H4 (cell line): ENCODE results near the gene CACNA1D. TPM values are rescaled to one million over a fixed set of nuclear protein-coding genes. Genes with fewer than 3 reads are reported as not detected.

Experiments
- DNase-seq: peaks from one replicate; pipeline ENCODE4 v3.0.0-alpha.2; 2015; ENCODE audit warnings: low spot score
- total RNA-seq: library from RNA; depleted of rRNA; stranded (reverse); fragments of >200 nt; shearing (Covaris generic); gene quantifications from 2 replicates; pipeline ENCODE4 v1.2.3, GENCODE V29; 2014

The CACNA1D gene
- total RNA-seq, 1 experiment from 2014 or later = 1.4 TPM

DNA sequence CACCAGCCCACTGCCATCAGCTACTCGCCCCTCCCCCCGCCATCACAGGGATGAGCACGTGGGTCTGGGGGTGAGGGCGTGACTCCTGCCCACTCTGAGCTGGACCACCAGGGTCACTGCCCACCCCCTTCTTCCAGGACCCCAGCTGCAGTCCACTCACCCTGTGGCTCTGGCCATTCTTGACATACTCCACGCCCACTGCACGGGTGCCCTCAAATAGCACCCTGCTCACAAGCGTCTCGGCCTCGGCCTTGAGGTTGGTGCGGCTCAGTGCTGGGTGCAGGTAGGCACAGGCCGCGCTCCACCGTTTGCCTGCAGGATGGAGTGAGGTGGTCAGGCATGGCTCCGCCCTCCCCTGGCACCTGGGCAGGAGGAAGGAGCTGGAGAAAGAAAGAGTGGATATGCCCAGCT is 327.9 kb downstream of the CACNA1D start:
- DNase-seq = no peak

DNA sequence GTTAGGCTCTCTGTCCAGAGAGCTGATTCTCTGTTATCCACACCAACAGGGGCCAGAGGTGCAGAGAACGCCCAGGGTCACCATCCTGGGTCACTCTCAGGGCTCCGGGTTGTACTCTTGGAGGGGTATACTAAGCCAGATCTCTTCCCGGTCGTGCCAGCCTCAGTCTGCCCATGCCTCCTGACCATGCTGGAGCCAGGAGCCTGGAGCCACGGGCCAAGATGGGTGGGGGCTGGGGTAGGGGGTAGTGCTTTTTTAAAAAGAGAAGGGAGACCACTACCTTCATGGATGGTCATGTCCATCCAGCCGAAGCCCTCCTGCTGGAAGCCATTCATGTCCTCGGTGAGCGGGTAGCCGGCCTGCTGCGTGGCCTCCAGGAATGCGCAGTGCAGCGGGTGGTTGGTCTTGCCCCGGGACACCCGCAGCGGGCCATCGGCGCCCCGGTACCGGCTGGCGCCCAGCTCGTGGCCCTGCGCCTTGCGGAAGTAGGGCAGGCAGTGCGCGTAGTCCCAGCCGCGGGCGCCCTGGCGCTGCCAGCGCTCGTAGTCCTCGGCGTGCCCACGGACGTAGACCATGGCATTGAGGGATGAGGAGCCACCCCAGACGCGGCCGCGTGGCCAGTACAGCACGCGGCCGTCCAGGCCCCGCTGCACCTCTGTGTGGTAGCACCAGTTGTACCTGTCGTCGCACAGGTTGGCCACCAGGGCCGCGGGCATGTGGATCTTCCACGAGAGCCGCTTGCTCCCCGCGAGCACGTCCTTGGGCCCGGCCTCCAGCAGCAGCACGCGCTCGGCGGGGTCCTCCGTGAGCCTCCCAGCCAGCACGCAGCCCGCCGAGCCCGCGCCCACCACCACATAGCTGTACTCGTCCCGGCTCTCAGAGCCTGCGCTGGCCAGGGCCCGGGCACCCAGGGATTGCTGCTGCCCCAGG is 328.9 kb downstream of the CACNA1D start:
- no peak for DNase-seq

DNA sequence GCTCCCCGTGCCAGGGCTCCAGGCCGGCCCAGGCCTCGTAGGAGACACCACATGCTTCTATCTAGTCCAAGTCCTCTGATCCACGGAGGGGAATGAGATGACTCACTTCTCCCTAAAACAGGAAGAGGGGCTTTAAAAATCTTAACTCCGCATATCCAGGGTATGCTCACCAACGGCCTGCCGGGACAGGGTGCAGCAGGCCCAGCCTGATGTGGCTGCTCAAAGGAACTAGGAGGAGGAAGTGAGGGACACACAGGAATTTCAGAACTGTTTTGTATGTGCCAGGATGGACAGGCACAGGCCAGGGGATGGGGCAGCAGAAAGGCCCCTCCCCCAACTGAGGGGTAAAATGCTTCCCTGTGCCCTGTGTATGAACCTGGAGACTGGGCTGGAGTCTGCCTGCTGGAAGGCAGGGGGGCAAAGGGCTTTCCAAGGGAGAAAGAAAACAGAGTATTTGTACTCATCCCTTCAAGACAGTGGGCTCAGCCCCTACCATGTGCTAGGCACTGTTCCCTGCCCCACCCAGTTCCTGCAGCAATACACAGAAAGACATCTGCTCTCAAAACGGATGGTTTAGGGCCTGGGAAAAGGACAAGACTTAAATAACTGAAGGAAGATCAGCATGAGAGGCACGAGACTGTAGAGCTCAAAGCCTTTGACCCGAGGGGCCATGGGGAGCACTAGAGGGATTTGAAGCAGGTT is 329.7 kb downstream of the CACNA1D start:
- no peak for DNase-seq

DNA sequence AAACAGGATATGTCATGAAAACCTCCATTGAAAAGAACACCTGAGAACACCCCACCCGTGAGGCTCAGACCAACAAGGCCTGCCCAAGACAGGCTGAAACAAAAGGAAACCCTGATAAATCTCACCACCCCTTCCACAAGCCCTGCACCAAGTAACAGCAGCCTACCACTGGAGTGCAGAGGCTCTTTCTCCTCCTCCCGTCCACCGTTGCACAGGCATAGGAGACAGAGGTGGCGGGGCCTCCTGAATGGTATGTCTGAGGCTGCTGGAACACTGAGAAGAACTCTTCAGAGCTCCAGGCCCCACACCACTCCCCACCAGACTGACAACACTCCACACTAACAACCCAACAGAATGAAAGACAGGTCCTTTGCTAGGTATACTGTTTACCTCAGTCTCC is 330.4 kb downstream of the CACNA1D start:
- no peak for DNase-seq

DNA sequence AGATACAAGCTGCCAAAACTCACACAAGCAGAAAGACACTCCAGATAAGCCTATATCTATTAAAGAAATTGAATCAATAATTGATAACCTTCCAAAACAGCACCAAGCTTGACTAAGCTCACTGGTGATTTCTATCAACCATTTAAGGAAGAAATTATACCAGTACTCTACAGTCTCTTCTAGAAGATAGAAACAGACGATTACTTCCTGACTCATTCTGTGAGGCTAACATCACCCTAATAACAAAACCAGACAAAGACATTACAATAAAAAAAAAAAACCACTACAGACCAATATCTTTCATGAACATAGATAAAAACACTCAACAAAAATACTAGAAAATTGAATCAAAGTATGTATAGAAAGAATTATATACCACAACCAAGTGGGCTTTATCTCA is 331.6 kb downstream of the CACNA1D start:
- no peak for DNase-seq

DNA sequence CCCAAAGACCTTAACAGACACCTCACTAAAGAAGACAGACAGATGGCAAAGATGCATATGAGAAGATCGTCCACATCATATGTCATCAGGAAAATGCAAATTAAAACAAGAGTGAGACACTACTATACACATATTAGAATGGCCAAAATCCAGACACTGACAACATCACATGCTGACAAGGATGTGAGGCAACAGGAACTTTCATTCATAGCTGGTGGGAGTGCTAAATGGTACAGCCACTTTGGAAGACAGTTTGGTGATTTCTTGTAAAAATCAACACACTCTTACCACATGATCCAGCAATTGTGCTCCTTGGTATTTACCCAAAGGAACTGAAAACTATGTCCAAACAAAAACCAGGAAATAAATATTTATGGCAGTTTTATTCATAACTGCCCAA is 334.2 kb downstream of the CACNA1D start:
- DNase-seq = no peak

DNA sequence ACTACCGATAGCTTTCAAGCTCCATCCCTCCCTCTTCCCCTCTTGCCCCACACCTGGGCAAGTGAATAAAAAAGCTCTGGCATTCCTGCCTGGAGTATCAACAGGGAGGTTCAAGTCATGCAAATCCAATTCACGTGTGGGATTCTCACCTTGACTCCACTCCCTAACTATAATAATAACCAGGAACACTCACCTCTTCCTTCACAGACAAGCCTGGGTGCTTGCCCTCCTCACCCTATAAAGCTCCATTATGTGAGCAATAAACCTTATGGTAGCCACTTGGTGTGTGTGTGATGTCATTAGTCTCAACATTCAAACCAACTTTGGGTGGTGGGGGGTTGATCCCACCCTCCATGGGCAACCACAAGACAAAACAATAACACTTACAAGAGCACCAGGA is 335.2 kb downstream of the CACNA1D start:
- DNase-seq = no peak

DNA sequence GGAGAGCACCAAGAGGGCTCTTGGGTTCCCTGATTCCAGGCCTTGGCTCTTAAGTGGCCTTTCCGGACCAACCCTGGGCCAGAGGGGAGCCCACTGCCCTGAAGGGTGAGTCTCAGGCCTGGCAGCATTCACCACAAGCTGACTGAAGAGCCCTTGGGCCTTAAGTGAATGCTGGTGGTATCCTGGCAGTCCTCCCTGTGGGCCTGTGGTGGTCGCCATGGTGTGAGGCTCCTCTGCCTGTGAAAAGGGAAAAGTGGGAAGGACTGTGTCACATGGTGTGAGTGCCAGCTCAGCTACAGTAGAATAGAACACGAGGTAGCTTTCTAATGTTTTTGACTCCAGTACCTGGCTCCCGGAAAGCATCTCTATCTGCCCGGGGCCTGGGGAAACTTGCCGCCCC is 336.5 kb downstream of the CACNA1D start:
- no peak for DNase-seq

DNA sequence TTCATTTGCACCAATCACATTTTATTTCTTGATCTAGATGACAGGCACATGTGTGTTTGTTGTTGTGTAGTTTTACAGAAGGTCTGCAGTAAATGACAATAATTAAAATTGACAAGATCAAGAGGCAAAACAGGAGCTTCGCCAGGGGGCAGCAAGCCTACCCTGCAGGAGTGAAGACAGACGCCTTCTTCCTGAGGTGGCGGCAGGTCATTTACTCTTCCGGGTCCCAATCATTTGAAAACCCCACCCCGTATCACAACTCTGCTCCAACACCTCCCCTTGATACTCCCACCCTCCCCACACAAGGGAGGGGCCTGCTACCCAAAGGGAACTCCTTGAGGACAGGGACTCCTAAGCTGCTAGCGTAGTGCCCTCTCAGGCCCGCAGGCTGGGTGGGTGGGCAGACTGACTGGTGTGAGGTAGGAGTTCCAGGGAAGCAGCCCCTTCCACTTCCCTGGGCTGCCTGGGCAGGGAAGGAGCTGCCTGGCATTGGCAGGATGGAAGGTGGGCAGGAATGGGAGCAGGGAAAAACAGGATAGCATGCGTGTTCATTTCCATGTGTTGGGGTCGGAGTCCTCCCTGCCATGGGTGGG is 338.7 kb downstream of the CACNA1D start:
- no peak for DNase-seq

DNA sequence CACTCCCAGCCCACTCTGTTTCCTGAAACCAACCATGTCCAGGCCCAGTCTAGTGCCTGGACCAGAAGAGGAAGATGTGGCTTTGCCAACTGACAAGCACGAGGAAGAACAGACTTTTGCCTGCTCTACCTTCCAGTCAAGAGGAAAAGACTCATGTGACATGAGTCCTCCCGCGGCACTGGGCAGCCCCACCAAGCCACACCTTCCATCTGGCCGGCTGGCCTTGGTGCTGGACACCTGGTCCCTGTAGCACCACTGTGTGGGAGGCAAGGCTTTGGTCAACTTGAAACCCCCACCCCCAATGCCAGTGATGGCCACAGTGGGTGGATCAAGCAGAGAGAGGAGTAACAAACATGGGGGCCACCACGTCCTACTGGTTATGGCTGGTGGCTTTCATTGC is 339.3 kb downstream of the CACNA1D start:
- no peak for DNase-seq

DNA sequence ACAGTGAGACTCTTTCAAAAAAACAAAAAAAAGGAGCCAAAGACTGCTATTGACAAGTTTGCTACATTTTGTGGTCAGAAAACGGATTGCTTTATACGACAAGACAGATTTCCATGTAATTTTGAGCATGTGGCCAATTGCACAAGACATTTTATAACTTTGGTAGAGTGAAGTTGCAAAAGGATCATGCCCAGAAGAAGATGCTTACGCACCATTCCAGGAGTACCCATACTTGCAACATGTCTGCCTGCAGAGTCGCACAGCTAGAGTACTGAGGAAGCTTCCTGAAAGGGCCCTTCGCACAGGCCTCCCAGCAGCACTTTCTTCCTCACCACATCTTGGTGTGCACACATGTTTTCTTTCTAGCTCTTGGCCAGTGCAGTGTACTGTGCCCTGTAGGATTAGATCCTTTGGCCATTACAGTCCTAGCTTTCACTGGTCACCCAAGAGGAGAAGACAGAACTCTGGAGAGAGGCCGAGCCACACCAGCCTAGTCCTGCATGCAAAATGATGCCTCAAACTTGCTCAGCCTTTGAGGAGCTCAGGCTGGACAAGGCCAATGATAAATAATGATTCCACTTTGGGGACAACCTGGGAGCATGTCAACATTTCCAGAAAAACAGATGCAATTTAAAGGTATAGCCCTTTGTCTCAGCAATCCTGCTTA is 340.2 kb downstream of the CACNA1D start:
- no peak for DNase-seq

DNA sequence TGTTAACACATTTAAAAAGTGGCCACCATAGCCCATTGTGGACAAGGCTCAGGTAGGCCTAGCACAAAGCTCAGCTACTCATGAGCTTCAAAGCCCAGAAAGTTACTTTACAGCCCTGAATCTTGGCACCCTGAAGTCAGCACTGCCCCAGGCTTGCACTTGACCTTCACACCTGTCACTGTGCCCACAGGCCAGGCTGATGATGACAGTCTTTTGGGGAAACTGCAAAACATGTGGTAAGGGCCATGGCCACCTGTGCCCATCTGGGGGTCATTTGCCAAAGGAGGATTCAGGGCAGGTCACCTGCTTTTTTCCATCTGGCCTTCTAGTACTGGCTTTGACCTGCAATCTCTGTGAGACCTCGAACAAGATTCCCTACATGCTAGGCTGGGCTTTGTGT is 340.8 kb downstream of the CACNA1D start:
- no peak for DNase-seq

DNA sequence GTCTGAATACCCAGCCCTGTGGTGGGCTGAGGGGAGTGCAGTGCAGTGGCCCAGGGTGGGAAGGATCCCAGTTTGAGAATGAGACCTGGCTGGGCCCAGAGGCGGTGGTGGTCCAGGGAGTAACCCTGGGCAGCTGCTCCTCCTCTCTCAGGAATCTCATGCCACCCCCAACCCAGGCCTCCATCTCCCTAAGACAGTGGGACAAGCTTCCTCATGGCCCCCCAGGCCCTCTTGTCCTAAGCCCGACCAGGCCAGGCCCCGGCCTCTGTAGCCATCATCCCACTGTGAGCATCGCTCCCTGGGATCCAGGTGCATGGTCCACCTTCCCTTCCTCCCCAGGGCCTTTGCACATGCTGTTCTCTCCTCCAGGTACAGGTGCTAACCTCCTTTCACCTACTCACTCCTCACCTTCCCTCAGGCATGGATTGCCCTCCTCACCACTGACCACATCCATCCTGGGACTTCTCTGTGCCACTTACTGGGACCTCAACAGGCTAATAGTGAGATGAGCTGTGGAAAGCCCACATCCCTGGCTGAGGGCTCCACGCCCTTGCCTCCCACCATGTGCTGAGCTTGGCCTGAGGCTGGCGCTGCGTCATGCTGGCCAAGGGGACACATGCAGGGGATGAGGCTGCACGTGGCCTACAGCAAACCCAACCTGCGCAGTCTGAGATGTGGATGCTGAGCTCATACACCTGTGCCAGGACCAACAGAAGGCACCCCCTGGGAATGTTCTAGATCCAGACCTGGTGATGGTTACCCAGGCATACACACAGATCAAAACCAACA is 341.9 kb downstream of the CACNA1D start:
- DNase-seq = no peak

DNA sequence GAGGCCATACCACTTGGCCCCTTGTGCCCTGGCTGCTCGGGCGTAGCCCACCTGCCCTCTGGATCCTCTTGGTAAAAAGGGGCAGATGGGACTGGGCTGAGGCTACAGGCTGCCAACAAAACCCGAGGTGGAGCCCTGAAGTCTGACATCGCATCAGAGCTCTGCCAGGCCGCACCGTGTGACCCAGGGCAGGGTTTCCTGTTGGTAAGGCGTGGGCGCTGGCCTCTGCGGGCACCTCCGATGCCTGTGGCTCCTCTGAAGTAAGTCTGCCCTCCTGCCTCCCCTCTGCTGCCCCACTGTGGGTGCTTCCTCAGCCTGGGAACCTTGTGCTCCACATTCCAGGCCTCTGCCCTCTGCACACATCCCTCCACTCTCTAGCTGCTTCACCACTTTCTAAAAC is 342.9 kb downstream of the CACNA1D start:
- DNase-seq = no peak

DNA sequence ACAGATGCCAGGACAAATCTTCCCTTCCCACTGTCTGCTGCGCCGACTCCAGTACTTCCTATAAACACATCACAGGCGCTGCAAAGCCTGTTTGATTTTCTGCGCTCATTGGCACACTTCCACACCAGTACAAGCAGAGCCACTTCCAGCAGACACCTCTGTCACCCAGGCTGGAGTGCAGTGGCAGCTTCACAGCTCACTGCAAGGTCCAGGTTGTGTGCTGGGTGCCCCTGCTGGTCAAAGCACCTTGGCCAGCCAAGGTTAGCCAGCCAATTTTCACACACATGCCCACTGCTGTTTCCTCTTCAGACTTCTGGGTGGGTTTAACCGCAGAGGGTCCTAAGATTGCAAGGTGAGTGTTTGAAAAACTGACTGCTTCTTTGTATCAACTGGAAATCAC is 346.9 kb downstream of the CACNA1D start:
- no peak for DNase-seq

DNA sequence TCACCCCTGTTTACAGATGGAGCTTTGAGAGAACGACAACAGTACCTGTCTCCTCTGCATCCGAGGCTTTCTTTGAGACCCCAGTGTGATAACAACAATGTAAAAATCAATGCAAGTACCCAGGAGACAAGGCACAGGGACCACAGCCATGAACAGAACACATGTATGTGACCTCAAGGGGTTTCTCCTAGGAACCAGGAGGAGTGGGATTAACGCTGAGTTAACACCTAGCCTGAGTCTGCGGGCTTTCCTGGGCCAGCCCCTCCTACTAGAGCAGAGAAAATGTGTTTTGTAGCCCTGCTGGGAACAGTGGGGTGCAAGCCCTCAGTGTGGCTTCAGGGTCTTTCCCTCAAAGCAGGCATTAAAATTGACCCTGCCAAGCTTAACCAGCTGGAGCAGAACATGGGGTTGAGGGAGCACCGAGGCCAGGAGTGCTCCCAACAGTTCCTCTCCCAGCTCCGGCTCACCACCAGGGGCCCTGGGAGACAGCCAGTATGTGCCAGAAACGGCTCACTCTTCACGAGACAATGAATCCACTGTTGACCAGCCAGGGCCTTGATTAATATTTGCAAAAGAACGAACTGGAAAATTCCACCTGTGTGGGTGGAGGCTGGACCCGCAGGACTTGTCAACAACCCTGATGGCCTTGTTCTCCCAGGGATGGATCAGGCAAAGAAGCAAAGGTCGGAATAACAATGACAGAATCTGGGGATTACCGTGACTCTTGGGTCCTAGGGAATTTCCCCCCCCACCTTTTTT is 348.2 kb downstream of the CACNA1D start:
- DNase-seq = no peak

DNA sequence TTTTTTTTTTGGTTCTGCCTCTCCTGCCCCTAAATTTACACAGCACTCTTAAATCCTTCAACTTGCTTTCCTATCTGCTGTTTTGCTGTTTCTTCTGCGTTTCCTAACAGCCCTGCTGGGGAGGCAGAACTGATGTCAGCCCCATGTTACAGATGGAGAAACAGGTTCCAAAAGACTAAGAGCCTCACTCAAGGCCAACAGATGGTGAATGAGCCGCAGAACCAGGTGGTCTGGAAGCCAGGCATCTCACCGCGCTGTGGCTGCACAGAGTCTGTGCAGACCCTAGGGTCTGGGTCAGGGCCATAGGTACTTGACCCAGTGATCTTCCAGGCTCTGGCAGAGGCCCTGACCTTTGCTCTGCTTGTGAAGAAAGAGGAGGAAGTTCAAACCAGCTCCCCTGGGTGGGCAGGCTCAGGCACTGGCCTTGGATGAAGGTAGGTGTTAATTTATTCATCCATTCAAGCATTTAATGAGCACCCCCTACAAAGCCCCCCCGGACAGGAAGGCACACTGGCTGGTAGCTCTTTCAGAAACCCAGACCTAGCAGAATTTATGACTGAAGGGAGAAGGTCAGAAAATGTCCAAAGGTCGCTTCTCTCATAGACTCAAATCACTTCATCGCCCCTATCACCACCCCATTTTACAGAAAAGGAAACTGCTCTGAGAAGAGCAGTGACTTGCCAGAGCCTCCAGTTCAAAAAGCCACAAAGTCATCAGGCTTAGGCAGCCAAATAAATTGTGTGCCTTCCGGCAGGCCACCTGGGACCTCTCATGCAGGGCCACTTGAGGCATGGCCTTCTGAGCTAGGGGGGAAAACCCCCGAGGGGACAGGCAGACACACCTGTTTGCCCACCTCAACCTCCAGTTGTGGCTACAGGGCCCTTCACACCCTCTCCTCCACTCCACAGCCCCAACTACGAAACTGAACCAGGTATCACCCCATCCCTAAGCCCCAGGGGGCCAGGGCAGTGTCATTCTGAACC is 349.1 kb downstream of the CACNA1D start:
- no peak for DNase-seq

DNA sequence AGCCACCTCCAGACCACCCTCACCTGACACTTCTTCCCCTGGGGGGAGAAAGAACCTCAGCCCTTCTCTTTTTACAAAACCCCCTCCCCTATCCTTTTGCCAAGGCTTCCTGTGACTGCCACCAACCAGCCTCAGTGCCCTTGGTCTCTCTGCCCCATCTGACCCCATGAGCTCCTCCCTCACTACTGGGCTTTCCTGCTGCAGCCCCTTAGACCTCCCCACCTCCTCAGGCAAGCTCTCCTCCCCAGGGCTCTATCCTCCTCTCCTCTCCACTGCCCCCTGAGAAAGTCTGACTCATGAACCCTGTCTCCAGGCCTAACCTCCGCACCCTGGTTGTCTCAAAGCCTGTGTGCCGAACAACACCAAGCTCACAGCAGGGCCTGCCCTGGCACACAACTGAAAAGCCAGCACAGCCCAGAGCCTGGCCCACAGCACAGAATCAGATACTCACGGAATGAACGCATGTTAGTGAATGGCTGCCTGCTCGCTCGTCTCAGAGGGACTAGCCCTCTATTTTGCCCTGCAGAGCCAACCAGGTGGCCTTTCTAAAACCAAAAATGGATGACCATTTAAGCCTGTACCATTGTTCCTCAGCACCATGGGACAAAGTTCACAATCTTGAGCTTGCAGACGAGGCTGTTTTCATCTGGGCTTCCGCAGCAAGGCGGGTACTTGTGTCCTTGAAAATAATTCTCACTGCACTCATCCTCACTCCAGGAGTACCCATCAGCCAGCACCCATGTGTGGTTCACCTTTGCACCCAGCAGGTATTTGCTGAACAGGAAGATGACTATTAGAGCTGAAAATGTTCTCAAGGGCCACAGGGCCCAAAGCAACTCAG is 350.1 kb downstream of the CACNA1D start:
- no peak for DNase-seq
